Activated naive CD8-positive, alpha-beta T cell treated with anti-CD3 and anti-CD28 coated beads, Interleukin-2, amount 10 ng/mL, durations not matched to agents 7 days and 5 days (primary cell): ENCODE results near the gene SFRP5. TPM values are rescaled to one million over a fixed set of nuclear protein-coding genes. Genes with fewer than 3 reads are reported as not detected.

Experiments
- ATAC-seq: fragments of 150-1000 bp; cut with Tn5 transposase; one replicate; pipeline ENCODE4 v1.10.0; 2021; ENCODE audit warnings: low read depth, moderate library complexity
- POLR2A ChIA-PET: fragments of 350-600 bp; sonication (Branson Sonifier 250); formaldehyde crosslinking; loops from one replicate; lab custom pipeline; 2021; ENCODE audit warnings: antibody characterized with exemption; lab: Charles Lee
- DNase-seq: peaks from one replicate; pipeline ENCODE4 v3.0.0; 2021
- H3K27ac Mint-ChIP-seq: one replicate; pipeline ENCODE4 v1.8.0; 2022; ENCODE audit warnings: mild to moderate bottlenecking, mixed read lengths
- H3K27me3 Mint-ChIP-seq: one replicate; pipeline ENCODE4 v1.8.0; 2022; ENCODE audit warnings: mild to moderate bottlenecking, moderate library complexity, mixed read lengths
- H3K36me3 Mint-ChIP-seq: one replicate; pipeline ENCODE4 v1.8.0; 2021; ENCODE audit warnings: mild to moderate bottlenecking, mixed read lengths
- H3K4me1 Mint-ChIP-seq: one replicate; pipeline ENCODE4 v1.8.0; 2021; ENCODE audit warnings: mixed read lengths
- H3K4me3 Mint-ChIP-seq: one replicate; pipeline ENCODE4 v1.8.0; 2022; ENCODE audit warnings: mild to moderate bottlenecking, moderate library complexity, mixed read lengths
- H3K9me3 Mint-ChIP-seq: one replicate; pipeline ENCODE4 v1.8.0; 2021; ENCODE audit warnings: mixed read lengths
- total RNA-seq, 2 experiments: library from RNA; stranded (reverse); gene quantifications; one replicate each; pipeline ENCODE4 v1.2.3, GENCODE V29; 2021

Gene SFRP5
- total RNA-seq, 2 experiments from 2014 or later, result 0.22 to 0.23 TPM

DNA sequence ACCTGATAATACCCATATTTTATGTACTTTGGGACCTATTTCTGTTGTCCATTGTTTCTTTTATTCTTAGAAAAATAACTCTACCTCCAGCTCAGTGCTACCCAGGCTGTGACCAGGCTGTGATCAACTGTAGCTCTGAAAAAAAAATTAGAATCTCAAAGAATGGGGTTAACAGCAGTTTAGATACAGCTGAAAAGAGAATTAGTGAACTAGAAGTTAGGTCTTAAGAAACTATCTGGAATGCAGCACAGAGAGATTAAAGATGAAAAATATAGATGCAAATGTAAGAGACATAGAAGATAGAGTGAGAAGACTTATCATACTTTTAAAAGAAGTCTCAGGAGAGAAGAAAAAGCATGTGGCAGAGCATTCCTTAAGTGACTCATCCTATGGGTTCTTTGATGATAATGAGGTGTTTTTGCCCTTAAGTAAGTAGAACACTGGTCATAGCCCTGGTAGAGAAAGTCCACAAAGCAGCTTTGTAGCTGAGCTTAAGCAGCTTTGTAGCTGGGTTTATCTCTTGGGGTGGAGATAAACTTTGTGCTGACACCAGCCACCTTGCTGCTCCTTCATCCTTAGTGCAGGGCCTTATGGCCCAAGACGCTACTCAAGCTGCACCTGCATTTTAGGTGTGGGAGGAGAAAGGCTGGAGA lies 27.3 kb upstream of the SFRP5 start:
- Mint-ChIP-seq H3K27me3 (peaks cover 7% of the 10 kb centered on the region), H3K9me3 (peaks cover 9% of the 10 kb centered on the region), H3K36me3 (peaks cover 18% of the 10 kb centered on the region), H3K4me1 (peaks cover 27% of the 10 kb centered on the region), H3K27ac (no peak overlapping the region), H3K4me3 (no peak overlapping the region)
- no peak for ATAC-seq
- DNase-seq, result no peak
- POLR2A ChIA-PET, result interaction anchor here (1.3 to 4.4 kb wide), 3 partner anchors 30 to 71 kb away, joined by 3 to 48 read pairs (median 4); partner anchors contain the start of gene GOLGA7B

DNA sequence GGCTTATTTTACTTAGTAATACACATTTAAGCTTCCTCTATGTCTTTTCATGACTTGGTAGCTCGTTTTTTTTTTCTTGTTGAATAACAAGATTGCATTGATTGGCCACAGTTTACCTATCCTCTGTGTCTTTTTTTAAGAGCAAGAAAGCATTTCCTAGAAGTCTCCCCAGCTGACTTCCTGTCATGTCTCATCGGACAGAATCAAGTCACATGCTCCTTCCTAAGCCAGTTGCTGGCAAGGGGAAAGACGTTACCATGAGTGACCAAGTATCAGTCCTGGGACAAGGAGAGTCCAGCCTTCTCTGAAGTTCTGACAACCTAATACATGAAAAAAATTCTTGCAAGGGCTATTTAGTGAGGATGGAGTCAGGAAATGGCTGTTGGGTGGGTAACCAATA lies 24.9 kb upstream of the SFRP5 start:
- DNase-seq (no peak), ATAC-seq (peak; percentile 93)
- Mint-ChIP-seq H3K4me1 (peaks cover 37% of the 10 kb centered on the region), H3K27me3 (no peaks in the 10 kb centered on the region), H3K4me3 (peak overlapping the region; percentile 83), H3K9me3 (peaks cover 9% of the 10 kb centered on the region), H3K27ac (peak overlapping the region; percentile 97), H3K36me3 (peaks cover 18% of the 10 kb centered on the region)
- POLR2A ChIA-PET, result interaction anchor here (0.6 to 4.4 kb wide), 6 partner anchors 53 to 383 kb away, joined by 3 to 48 read pairs (median 5); partner anchors contain the start of genes GOLGA7B, MORN4 and PI4K2A

DNA sequence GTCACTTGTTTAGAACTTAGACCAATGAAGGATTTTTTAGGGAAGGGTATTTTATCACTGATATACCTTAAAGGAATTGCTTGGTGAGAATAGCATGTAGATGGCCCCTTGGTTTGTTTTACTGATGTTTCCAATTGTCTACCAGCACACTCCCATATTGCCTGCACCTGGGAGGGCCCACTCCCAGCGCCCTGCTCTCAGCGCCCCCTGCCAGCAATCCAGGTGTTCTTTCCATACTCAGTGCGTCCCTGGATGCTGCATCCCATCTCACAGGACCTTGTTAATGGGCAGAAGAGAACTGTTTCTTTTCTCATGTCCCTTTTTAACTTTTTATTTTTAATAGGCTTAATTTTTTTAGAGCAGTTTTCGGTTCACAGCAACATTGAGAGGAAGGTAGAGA lies 24.1 kb upstream of the SFRP5 start:
- POLR2A ChIA-PET, result interaction anchor here (0.6 to 4.4 kb wide), 5 partner anchors 54 to 162 kb away, joined by 3 to 48 read pairs (median 3); partner anchors contain the start of genes GOLGA7B, MORN4 and PI4K2A
- peaks cover 18% of the 10 kb centered on the region for H3K36me3 Mint-ChIP-seq
- peaks cover 38% of the 10 kb centered on the region for H3K4me1 Mint-ChIP-seq
- no peak for DNase-seq
- peak overlapping the region; percentile 24 for H3K4me3 Mint-ChIP-seq
- no peaks in the 10 kb centered on the region for H3K27me3 Mint-ChIP-seq
- peaks cover 9% of the 10 kb centered on the region for H3K9me3 Mint-ChIP-seq
- H3K27ac Mint-ChIP-seq, result peak overlapping the region; percentile 97
- no peak for ATAC-seq

DNA sequence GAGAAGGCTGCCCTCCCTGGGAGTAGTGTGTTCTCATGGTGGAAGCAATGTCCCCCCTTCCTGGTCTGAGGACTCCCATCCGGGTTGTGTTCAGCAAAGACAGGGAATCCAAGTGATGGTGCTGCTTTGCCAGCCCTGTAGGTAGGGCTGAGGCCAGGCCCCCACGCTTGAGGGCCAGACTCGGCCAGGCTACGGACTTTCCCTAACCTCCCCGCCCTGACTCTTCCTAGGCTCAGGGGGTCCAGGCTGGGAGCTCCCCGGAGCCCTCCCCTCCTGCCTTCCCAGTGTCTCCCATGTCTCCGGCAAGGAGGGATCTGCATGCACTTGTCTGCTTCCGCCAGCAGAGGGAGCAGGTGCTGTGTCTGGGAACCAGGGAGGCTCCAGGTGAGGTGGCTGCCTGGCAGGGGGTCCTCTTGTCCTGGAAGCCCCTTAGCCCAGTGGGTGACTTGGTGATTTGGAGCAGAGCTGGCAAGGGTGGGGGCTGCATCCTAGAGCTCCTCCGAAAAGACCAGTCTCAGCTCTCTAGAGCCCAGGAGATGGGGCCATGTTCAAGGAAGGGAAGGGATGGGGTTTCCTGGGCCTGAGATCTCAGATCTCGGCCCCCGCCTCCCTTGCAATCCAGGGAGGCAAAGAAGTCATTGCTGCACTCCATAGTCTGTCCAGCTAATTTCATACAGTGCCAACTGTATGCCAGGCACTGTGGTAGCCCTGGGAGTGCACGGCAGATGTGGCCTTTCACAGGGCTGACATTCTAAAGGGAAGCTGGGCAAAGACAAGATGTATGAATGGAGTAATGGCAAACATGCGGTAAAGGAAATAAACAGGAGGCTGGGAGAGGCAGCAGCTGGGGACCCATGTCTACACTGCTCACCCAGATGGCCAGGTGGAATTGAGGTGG lies 20.3 kb upstream of the SFRP5 start:
- Mint-ChIP-seq H3K4me1 (peaks cover 27% of the 10 kb centered on the region), H3K27ac (peak overlapping the region; percentile 80), H3K9me3 (peaks cover 1% of the 10 kb centered on the region), H3K4me3 (no peak overlapping the region), H3K36me3 (peaks cover 6% of the 10 kb centered on the region), H3K27me3 (no peaks in the 10 kb centered on the region)
- ATAC-seq (peak; percentile 35), DNase-seq (peak; percentile 78)
- POLR2A ChIA-PET, result interaction anchor here (0.9 to 2.7 kb wide), 4 partner anchors 57 to 77 kb away, joined by 5 to 16 read pairs (median 5); partner anchors contain the start of gene GOLGA7B

DNA sequence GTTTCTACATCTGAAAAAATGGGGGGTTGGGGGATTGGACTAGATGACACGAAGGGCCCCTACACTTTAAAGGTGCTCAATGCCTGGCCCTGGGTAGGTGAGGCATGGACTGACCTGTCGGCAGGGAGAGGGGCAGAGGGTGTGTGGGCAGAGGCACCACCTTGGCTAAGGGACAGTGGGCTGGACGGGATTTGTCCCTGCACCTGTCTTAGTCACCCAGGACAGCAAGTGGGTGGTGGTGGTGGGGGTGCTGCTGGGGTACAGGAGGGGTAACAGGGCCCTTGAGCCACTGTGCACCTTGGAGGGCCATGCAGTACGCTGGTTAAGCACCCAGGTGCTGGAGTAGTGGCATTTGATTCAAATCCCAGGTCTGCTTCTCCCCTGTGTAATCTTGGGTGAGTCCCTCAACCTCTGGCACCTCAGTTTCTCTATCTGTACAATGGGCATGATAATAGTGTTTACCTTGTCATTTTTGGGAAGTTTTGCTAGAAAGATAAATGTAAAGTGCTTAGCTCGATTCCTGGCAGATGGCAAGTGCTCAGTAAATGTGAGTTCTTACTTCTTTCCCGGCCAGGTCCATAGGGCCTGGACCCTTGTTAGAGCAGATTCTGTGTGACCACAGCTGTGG lies 18.1 kb upstream of the SFRP5 start:
- no peak overlapping the region for H3K4me3 Mint-ChIP-seq
- DNase-seq (no peak), ATAC-seq (no peak)
- no peak overlapping the region for H3K27ac Mint-ChIP-seq
- peaks cover 11% of the 10 kb centered on the region for H3K4me1 Mint-ChIP-seq
- POLR2A ChIA-PET, result no interaction called here
- H3K36me3 Mint-ChIP-seq, result no peaks in the 10 kb centered on the region
- H3K9me3 Mint-ChIP-seq, result no peaks in the 10 kb centered on the region
- H3K27me3 Mint-ChIP-seq, result peaks cover 5% of the 10 kb centered on the region

DNA sequence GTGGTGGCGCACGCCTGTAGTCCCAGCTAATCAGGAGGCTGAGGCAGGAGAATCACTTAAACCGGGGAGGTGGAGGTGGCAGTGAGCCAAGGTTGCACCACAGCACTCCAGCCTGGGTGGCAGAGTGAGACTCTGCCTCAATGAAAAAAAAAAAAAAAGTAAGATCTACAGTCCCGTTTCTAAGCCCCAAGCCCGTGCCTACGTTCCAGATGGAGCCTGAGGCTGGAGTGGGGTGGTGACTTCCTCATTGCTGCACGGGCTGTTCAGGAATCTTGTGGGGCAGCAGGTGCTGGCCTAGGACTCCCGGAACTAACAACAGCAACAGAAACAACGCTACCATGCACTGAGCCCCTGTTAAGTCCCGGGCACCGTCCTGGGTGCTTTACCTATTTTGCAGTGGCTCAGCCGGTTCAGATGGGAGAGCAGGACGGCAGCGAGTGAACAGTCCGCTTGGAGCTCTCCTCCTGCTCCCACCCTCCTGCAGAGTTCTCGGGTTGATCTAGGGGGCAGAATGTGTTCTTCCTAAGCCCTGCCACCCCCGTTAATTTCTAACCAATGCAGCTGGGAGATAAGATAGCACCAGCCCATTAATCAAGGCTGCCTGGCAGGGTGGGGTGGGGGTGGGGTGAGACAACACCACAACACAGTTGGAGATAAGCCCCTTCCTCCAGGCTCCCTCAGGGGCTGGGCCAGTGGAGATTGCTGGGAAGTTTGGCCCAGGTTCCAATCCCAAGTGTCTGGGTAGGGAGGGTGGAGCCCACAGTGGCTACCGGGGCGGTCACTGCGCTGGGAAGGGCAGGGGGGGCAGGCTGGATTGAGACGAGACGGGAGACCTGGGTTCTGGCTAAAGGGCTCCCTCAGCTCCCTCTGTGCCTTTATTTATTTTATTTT lies 17.0 kb upstream of the SFRP5 start:
- no peak for DNase-seq
- peaks cover 11% of the 10 kb centered on the region for H3K4me1 Mint-ChIP-seq
- no peaks in the 10 kb centered on the region for H3K36me3 Mint-ChIP-seq
- no peak for ATAC-seq
- H3K27me3 Mint-ChIP-seq, result peaks cover 5% of the 10 kb centered on the region
- POLR2A ChIA-PET, result no interaction called here
- no peak overlapping the region for H3K27ac Mint-ChIP-seq
- no peaks in the 10 kb centered on the region for H3K9me3 Mint-ChIP-seq
- no peak overlapping the region for H3K4me3 Mint-ChIP-seq

DNA sequence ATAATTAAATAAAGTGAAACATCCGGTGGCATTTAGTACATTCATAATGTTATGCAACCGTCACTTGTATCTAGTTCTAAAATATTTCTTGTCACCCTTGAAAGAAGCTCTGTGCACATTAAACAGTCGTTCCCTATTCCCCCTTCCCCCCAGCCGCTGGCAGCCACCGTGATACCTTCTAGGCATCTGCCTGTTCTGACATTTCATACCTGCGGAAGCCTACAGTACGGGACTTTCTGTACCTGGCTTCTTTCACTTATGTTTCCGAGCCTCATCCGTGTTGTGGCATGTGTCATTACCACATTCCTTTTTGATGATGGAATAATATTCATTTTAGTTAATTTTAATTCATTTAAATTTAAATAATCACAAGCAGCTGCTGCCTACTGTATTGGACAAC lies 13.9 kb upstream of the SFRP5 start:
- H3K4me1 Mint-ChIP-seq, result peaks cover 19% of the 10 kb centered on the region
- DNase-seq, result no peak
- POLR2A ChIA-PET, result interaction anchor here (1.4 kb wide), 1 partner anchor 84 kb away, joined by 3 read pairs; no protein-coding TSS in a partner anchor
- H3K27me3 Mint-ChIP-seq, result peaks cover 5% of the 10 kb centered on the region
- ATAC-seq, result no peak
- H3K36me3 Mint-ChIP-seq, result no peaks in the 10 kb centered on the region
- H3K4me3 Mint-ChIP-seq, result no peak overlapping the region
- no peaks in the 10 kb centered on the region for H3K9me3 Mint-ChIP-seq
- H3K27ac Mint-ChIP-seq, result no peak overlapping the region

DNA sequence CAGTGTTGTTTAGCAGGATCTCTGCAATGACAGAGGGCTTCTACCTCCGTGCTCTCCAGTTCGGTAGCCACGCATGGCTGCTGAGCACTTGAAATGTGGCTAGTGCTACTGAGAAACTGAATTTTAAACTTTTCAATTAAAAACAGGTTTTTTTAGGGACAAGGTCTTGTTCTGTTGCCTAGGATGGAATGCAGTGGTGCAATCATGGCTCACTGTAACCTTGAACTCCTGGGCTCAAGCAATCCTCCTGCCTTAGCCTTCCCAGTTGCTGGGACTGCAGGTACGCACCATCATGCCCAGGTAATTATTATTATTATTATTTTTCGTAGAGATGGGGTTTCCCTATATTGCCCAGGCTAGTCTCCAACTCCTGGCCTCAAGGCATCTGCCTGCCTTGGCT lies 13.4 kb upstream of the SFRP5 start:
- Mint-ChIP-seq H3K4me3 (no peak overlapping the region), H3K27me3 (peaks cover 5% of the 10 kb centered on the region), H3K4me1 (peaks cover 24% of the 10 kb centered on the region), H3K9me3 (no peaks in the 10 kb centered on the region), H3K36me3 (no peaks in the 10 kb centered on the region), H3K27ac (no peak overlapping the region)
- no peak for ATAC-seq
- DNase-seq, result no peak
- POLR2A ChIA-PET, result interaction anchor here (1.4 kb wide), 1 partner anchor 84 kb away, joined by 3 read pairs; no protein-coding TSS in a partner anchor

DNA sequence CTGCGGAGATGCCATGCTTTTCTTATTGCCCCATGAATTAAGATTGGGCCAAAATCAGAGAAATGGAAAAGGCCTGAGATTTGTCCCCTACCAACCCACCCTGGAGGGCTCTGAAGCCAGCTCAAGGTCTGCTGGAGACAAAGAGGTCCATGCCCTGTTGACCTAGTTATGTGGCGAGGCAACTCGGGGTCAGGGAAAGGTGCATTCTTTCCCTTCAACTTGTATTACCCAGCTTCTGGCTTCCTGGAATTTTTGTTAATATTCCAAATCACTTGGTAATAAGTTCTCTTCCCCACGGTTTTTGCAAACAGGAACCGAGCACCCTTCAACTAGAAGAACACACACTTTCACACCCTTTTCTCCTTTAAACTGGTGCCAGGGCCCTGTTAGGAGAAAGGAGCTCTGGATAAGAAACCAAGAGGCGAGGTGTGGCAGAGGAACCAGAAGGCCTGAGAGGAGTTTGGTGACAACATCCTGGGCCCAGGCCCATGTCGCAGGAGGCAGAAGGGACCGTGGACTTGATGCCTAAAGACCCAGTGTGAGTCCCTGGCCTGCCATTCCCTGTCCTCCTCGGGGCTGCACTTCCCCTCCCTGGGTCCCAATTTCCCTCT lies 12.5 kb upstream of the SFRP5 start:
- H3K36me3 Mint-ChIP-seq, result no peaks in the 10 kb centered on the region
- peaks cover 27% of the 10 kb centered on the region for H3K4me1 Mint-ChIP-seq
- POLR2A ChIA-PET, result no interaction called here
- H3K4me3 Mint-ChIP-seq, result no peak overlapping the region
- no peak for DNase-seq
- H3K27ac Mint-ChIP-seq, result no peak overlapping the region
- H3K9me3 Mint-ChIP-seq, result no peaks in the 10 kb centered on the region
- H3K27me3 Mint-ChIP-seq, result peaks cover 6% of the 10 kb centered on the region
- ATAC-seq, result no peak

DNA sequence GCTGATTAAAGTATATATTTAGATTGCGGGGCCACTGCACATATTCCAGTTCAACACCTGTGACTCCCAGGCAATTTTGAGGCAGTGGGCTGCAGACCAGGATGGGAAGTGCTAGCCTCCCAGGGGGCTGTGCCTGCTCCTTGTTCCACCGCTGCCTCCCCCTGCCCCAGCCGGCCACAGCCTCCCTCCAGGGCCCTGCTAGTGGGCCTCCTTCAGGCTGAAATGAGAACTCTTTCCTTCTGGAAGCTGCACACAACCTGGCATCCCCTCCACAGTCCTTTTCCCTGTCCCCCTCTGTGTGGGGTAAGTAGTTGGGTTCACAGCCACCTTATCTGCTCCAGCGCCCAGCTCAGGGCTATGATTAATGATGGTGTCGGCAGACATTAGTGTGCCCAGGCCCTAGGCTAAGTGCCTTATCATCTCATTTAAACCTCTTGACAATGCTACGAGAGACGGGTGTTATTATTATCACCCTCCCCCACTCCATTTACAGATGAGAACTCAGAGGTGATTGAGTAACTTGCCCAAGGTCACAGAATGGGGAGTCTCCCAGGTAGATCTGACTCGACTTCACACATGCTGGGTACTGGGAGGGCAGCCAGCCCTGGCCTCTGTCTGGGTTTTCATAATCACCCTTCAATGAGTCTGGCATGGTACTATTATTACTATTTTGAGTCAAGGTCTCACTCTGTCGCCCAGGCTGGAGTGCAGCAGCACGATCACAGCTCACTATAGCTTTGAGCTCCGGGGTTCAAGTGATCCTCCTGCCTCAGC lies 10.8 kb upstream of the SFRP5 start:
- Mint-ChIP-seq H3K4me3 (peak overlapping the region; percentile 71), H3K9me3 (no peaks in the 10 kb centered on the region), H3K36me3 (no peaks in the 10 kb centered on the region), H3K27ac (peak overlapping the region; percentile 89), H3K27me3 (peaks cover 6% of the 10 kb centered on the region), H3K4me1 (peaks cover 27% of the 10 kb centered on the region)
- ATAC-seq (no peak), DNase-seq (no peak)
- POLR2A ChIA-PET, result interaction anchor here (1.4 kb wide), 1 partner anchor 68 kb away, joined by 12 read pairs; the partner anchor contains the start of gene GOLGA7B

DNA sequence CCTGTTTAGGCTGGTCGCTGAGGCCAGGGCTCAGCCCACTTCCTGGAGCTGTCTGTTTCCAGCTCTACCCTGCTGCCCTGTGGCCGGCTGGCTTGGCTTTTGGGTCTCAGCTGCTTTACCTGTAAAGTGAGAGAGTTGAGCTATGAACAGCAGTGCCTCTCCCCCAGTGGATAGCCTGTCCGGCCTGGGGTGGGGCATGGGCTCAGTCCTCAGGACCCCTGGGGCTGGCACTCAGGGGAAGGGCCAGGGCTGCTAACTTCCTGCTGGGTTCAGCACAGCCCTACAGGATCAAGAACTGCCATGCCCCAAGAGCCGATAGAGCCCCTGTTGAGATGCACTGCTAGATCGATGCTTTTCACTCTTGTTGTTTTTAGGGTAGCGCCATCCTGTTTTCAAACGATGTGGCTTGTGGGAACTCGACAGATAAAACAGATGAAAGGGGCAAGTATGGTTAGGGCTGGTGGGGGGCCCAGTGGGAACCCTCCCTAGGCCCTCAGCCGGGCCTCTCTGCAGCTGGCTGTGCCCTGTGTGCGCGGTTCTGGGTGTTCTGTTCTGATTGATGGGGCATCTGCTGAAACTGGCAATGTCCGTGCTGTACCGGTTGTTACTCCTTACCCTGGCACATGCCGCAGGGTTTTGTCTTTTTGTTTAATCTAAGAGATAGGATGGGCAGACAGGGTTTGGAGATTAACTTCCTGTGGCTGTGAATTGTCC lies 10.0 kb upstream of the SFRP5 start:
- H3K27ac Mint-ChIP-seq, result peak overlapping the region; percentile 89
- DNase-seq (peak; percentile 62), ATAC-seq (peak; percentile 71)
- H3K9me3 Mint-ChIP-seq, result no peaks in the 10 kb centered on the region
- H3K4me3 Mint-ChIP-seq, result peak overlapping the region; percentile 71
- POLR2A ChIA-PET, result interaction anchor here (0.9 to 1.5 kb wide), 5 partner anchors 9 to 88 kb away, joined by 3 to 12 read pairs (median 4); partner anchors contain the start of genes GOLGA7B and ZFYVE27
- H3K36me3 Mint-ChIP-seq, result no peaks in the 10 kb centered on the region
- H3K27me3 Mint-ChIP-seq, result peaks cover 6% of the 10 kb centered on the region
- peaks cover 27% of the 10 kb centered on the region for H3K4me1 Mint-ChIP-seq
